ENCODE measurements around the gene CRHR1.

Gene CRHR1

DNA sequence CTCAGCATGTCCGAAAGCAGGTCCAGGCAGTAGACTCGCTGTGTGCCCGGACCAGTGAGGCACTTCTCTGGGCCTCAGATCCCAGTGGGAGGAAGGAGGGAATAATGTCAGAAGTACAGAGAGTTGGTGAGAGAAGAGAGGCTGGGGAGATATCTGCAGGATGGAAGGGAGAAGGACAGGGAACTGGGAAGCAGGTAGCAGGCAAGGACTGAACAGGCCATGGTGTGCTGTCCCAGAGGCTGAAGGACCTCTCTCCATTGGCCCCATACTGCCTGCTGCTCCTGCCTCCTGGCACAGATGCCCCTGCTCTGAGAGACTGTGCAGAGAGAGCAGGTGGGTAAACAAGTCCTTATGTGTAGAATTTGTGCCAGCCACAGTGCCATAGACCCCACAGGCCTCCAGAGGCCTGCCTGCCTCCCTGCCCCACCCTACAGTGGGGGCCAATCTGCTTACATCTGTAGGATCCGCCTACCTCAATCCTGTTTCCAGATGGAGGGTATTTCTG is 34.2 kb upstream of the CRHR1 start:
- Histone ChIP-seq H4K20me1 (ENCODE audit: insufficient read depth, low read length) (no peaks in the 10 kb centered on the region), H3K4me3 (ENCODE audit: low read depth in 1 of 2, low read length in 2 of 2) (no peak overlapping the region), H3K4me1 (ENCODE audit: insufficient read depth, low read length) (no peaks in the 10 kb centered on the region), H2AFZ (ENCODE audit: low read depth, low read length) (no peak overlapping the region), H3K9ac (ENCODE audit: low read depth, low read length) (no peak overlapping the region), H3K27ac (ENCODE audit: low read length) (no peak overlapping the region), H3K9me3 (ENCODE audit: insufficient read depth, low read length, severe bottlenecking) (no peaks in the 10 kb centered on the region), H3K79me2 (ENCODE audit: insufficient read depth, low read length) (no peaks in the 10 kb centered on the region), H3K4me2 (ENCODE audit: insufficient read depth, low read length) (no peak overlapping the region), H3K36me3 (ENCODE audit: insufficient read depth, low read length) (no peaks in the 10 kb centered on the region), H3K27me3 (ENCODE audit: insufficient read depth, low read length, poor library complexity) (peaks cover 17% of the 10 kb centered on the region)
- ATAC-seq (ENCODE audit: insufficient read depth, low read depth) = no peak
- no peak for TF ChIP-seq EZH2 (IDR thresholded peaks at IDR 0.05; ENCODE audit: borderline replicate concordance, low read depth, low read length, severe bottlenecking)
- TF ChIP-seq, protein P1, sequence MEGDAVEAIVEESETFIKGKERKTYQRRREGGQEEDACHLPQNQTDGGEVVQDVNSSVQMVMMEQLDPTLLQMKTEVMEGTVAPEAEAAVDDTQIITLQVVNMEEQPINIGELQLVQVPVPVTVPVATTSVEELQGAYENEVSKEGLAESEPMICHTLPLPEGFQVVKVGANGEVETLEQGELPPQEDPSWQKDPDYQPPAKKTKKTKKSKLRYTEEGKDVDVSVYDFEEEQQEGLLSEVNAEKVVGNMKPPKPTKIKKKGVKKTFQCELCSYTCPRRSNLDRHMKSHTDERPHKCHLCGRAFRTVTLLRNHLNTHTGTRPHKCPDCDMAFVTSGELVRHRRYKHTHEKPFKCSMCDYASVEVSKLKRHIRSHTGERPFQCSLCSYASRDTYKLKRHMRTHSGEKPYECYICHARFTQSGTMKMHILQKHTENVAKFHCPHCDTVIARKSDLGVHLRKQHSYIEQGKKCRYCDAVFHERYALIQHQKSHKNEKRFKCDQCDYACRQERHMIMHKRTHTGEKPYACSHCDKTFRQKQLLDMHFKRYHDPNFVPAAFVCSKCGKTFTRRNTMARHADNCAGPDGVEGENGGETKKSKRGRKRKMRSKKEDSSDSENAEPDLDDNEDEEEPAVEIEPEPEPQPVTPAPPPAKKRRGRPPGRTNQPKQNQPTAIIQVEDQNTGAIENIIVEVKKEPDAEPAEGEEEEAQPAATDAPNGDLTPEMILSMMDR (IDR thresholded peaks at IDR 0.05; ENCODE audit: borderline replicate concordance, extremely low read depth, low read length, poor library complexity, severe bottlenecking) = no peak
- no peak for DNase-seq

DNA sequence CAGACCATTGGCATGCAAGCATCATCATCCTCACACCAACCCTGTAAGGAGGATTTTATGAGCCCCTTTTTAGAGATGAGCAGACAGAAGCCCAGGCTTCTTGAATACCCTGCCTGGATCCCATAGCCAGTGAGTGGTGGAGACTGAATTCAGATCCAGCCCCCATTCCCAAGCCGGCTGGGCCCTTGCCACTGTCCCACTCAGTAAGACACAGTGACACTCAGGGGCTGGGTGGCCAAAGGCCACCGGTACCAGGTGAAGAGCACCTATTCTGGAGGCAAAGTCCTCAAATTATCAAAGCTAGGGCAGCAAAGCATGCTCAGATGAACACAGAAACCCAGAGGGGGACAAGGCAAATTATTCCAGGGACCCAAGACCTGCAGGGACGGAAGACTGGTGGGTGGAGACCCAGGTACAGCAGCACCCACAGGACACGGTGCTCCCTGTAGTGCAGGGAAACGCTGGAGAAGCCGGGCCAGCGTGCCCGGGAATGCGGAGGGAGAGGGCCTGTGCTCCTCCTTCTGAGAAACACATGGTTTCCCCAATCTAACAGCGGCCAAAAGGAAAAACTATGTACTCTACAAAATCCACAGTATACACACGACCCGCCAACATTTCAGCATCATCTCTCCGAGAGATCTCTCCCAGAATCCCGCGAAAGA is 33.2 kb upstream of the CRHR1 start:
- H3K9me3 ChIP-seq (ENCODE audit: insufficient read depth, low read length, severe bottlenecking) = no peaks in the 10 kb centered on the region
- ATAC-seq (ENCODE audit: insufficient read depth, low read depth) = no peak

DNA sequence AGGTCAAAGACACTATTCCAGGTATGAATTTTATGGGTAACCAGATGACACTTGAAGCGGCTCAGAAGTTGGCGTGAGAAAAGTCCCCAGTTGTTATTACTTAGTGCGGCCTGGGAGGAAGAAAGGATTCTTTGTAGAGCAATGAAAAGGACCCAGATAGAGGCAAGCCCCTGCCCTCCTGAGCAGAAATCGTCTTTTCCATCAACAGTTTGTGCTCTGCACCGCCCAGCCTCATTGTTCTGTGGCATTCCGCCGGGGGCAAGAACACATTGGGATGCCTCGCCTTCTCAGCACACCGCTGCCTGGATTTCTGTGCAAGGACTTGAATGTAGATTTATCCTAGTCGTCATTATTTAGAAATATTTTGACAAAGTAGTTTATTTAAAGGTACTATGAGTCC is 32.7 kb upstream of the CRHR1 start:
- Histone ChIP-seq H3K36me3 (ENCODE audit: insufficient read depth, low read length) (no peaks in the 10 kb centered on the region), H3K4me3 (ENCODE audit: low read depth in 1 of 2, low read length in 2 of 2) (no peak overlapping the region), H3K4me1 (ENCODE audit: insufficient read depth, low read length) (no peaks in the 10 kb centered on the region), H2AFZ (ENCODE audit: low read depth, low read length) (no peak overlapping the region), H4K20me1 (ENCODE audit: insufficient read depth, low read length) (no peaks in the 10 kb centered on the region), H3K9ac (ENCODE audit: low read depth, low read length) (no peak overlapping the region), H3K27me3 (ENCODE audit: insufficient read depth, low read length, poor library complexity) (peaks cover 9% of the 10 kb centered on the region), H3K4me2 (ENCODE audit: insufficient read depth, low read length) (no peak overlapping the region), H3K9me3 (ENCODE audit: insufficient read depth, low read length, severe bottlenecking) (no peaks in the 10 kb centered on the region), H3K27ac (ENCODE audit: low read length) (no peak overlapping the region), H3K79me2 (ENCODE audit: insufficient read depth, low read length) (no peaks in the 10 kb centered on the region)
- ATAC-seq (ENCODE audit: insufficient read depth, low read depth) (no peak), DNase-seq (no peak)
- no peak for TF ChIP-seq EZH2 (IDR thresholded peaks at IDR 0.05; ENCODE audit: borderline replicate concordance, low read depth, low read length, severe bottlenecking)
- TF ChIP-seq, protein P1 (IDR thresholded peaks at IDR 0.05; ENCODE audit: borderline replicate concordance, extremely low read depth, low read length, poor library complexity, severe bottlenecking) = no peak

More for the DNA sequence above, 33.2 kb upstream of the CRHR1 start:
- no peaks in the 10 kb centered on the region for H4K20me1 ChIP-seq (ENCODE audit: insufficient read depth, low read length)
- no peak for TF ChIP-seq EZH2 (IDR thresholded peaks at IDR 0.05; ENCODE audit: borderline replicate concordance, low read depth, low read length, severe bottlenecking)
- H3K4me1 ChIP-seq (ENCODE audit: insufficient read depth, low read length) = no peaks in the 10 kb centered on the region
- no peak overlapping the region for H2AFZ ChIP-seq (ENCODE audit: low read depth, low read length)
- H3K4me2 ChIP-seq (ENCODE audit: insufficient read depth, low read length) = no peak overlapping the region
- H3K27ac ChIP-seq (ENCODE audit: low read length) = no peak overlapping the region
- H3K27me3 ChIP-seq (ENCODE audit: insufficient read depth, low read length, poor library complexity) = peaks cover 11% of the 10 kb centered on the region
- H3K9ac ChIP-seq (ENCODE audit: low read depth, low read length) = no peak overlapping the region
- no peak for DNase-seq
- no peak overlapping the region for H3K4me3 ChIP-seq (ENCODE audit: low read depth in 1 of 2, low read length in 2 of 2)
- no peaks in the 10 kb centered on the region for H3K36me3 ChIP-seq (ENCODE audit: insufficient read depth, low read length)
- no peaks in the 10 kb centered on the region for H3K79me2 ChIP-seq (ENCODE audit: insufficient read depth, low read length)

DNA sequence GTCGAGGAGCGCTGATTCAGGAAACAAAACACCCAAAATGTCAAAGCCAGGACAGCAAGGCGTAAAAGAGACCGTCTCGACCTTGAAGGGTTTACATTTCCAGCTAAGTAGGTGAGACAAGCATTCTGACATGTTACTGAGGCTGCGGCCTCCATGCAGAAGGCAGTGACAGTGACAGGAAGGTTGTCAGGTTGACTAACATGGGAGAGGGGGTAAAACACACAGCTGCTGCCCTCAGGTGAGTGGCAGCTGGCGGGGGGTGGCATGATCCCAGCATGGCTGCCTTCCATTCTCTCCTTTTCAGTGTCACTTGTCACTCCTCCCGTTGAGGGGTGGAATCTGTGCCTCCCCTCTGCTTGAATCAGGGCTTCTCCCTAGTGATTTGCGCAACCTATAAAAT is 31.9 kb upstream of the CRHR1 start:
- Histone ChIP-seq H4K20me1 (ENCODE audit: insufficient read depth, low read length) (no peaks in the 10 kb centered on the region), H3K27me3 (ENCODE audit: insufficient read depth, low read length, poor library complexity) (peaks cover 12% of the 10 kb centered on the region), H3K79me2 (ENCODE audit: insufficient read depth, low read length) (no peaks in the 10 kb centered on the region), H3K27ac (ENCODE audit: low read length) (no peak overlapping the region), H3K9me3 (ENCODE audit: insufficient read depth, low read length, severe bottlenecking) (no peaks in the 10 kb centered on the region), H3K4me3 (ENCODE audit: low read depth in 1 of 2, low read length in 2 of 2) (no peak overlapping the region), H3K36me3 (ENCODE audit: insufficient read depth, low read length) (no peaks in the 10 kb centered on the region), H2AFZ (ENCODE audit: low read depth, low read length) (no peak overlapping the region), H3K4me1 (ENCODE audit: insufficient read depth, low read length) (no peaks in the 10 kb centered on the region), H3K4me2 (ENCODE audit: insufficient read depth, low read length) (no peak overlapping the region), H3K9ac (ENCODE audit: low read depth, low read length) (no peak overlapping the region)
- TF ChIP-seq, protein P1 (IDR thresholded peaks at IDR 0.05; ENCODE audit: borderline replicate concordance, extremely low read depth, low read length, poor library complexity, severe bottlenecking) = no peak
- no peak for TF ChIP-seq EZH2 (IDR thresholded peaks at IDR 0.05; ENCODE audit: borderline replicate concordance, low read depth, low read length, severe bottlenecking)
- no peak for ATAC-seq (ENCODE audit: insufficient read depth, low read depth)
- no peak for DNase-seq
